GM21529 (cell line): ENCODE results near the gene RCL1.

ENCODE experiments used
- ATAC-seq: cut with Tn5 transposase; IDR thresholded peaks from one replicate; pipeline ENCODE4 v1.9.1; 2021; ENCODE audit not compliant: unreplicated experiment

RCL1 gene

GRCh38 chr9:4811824-4812223, 19.1 kb downstream of the RCL1 start:
- ATAC-seq, result no peak

- no peak for ATAC-seq
Observed at GRCh38 chr9:4812858-4813257, 20.1 kb downstream of the RCL1 start.

GRCh38 chr9:4814913-4815312, 22.2 kb downstream of the RCL1 start:
- ATAC-seq, result peak; percentile 59

- ATAC-seq, result peak; percentile 42
Observed at GRCh38 chr9:4815381-4815956, 22.7 kb downstream of the RCL1 start.

- no peak for ATAC-seq
Observed at GRCh38 chr9:4820168-4820567, 27.4 kb downstream of the RCL1 start.

GRCh38 chr9:4821133-4821532, 28.4 kb downstream of the RCL1 start:
- no peak for ATAC-seq

- ATAC-seq, result no peak
Observed at GRCh38 chr9:4822057-4822456, 29.3 kb downstream of the RCL1 start.

GRCh38 chr9:4826417-4827166, 33.8 kb downstream of the RCL1 start:
- ATAC-seq, result no peak

- no peak for ATAC-seq
Observed at GRCh38 chr9:4827224-4827623, 34.5 kb downstream of the RCL1 start.

- ATAC-seq, result no peak
Observed at GRCh38 chr9:4828761-4829160, 36.0 kb downstream of the RCL1 start.

GRCh38 chr9:4829969-4830368, 37.2 kb downstream of the RCL1 start:
- ATAC-seq, result no peak

GRCh38 chr9:4830699-4831098, 38.0 kb downstream of the RCL1 start:
- ATAC-seq, result no peak

GRCh38 chr9:4831119-4831518, 38.4 kb downstream of the RCL1 start:
- ATAC-seq, result no peak

GRCh38 chr9:4831944-4832343, 39.2 kb downstream of the RCL1 start:
- ATAC-seq, result no peak

GRCh38 chr9:4832786-4833579, 40.2 kb downstream of the RCL1 start:
- ATAC-seq, result peak; percentile 50

GRCh38 chr9:4833781-4834560, 41.2 kb downstream of the RCL1 start:
- no peak for ATAC-seq

GRCh38 chr9:4836676-4837075, 43.9 kb downstream of the RCL1 start:
- ATAC-seq, result no peak

GRCh38 chr9:4837261-4838188, 44.8 kb downstream of the RCL1 start:
- no peak for ATAC-seq

- ATAC-seq, result no peak
Observed at GRCh38 chr9:4838189-4838546, 45.4 kb downstream of the RCL1 start.

GRCh38 chr9:4839470-4839912, 46.7 kb downstream of the RCL1 start:
- ATAC-seq, result no peak
